ENCODE data around the gene PACSIN1. TPM values are rescaled to one million over a fixed set of nuclear protein-coding genes. Genes with fewer than 3 reads are reported as not detected.

The PACSIN1 gene
- total RNA-seq, 1 donor from 2014 or later: 0.11 TPM

GRCh38 chr6:34509782-34510181 lies 43.9 kb downstream of the PACSIN1 start:
- no peaks in the 10 kb centered on the region for H3K36me3 Mint-ChIP-seq (ENCODE audit: low read depth)
- ATAC-seq (ENCODE audit: low read depth) (no peak), DNase-seq (no peak)
- CTCF ChIA-PET: no interaction called here
- POLR2A ChIA-PET: no interaction called here
- TF ChIP-seq CTCF (IDR thresholded peaks at IDR 0.05): no peak
- H3K27ac Mint-ChIP-seq: no peak overlapping the region
- H3K9me3 Mint-ChIP-seq: peaks cover 11% of the 10 kb centered on the region
- peaks cover 6% of the 10 kb centered on the region for H3K27me3 Mint-ChIP-seq
- H3K4me3 Mint-ChIP-seq: no peak overlapping the region
- intact Hi-C loops (cut with micrococcal nuclease): no loop called here
- no peaks in the 10 kb centered on the region for H3K4me1 Mint-ChIP-seq

- ChIA-PET CTCF (no interaction called here), POLR2A (no interaction called here)
- no peaks in the 10 kb centered on the region for H3K36me3 Mint-ChIP-seq (ENCODE audit: low read depth)
- DNase-seq (no peak), ATAC-seq (ENCODE audit: low read depth) (no peak)
- H3K27me3 Mint-ChIP-seq: peaks cover 6% of the 10 kb centered on the region
- no peak overlapping the region for H3K4me3 Mint-ChIP-seq
- H3K27ac Mint-ChIP-seq: no peak overlapping the region
- H3K4me1 Mint-ChIP-seq: no peaks in the 10 kb centered on the region
- no peak for TF ChIP-seq CTCF (IDR thresholded peaks at IDR 0.05)
- peaks cover 11% of the 10 kb centered on the region for H3K9me3 Mint-ChIP-seq
- intact Hi-C loops (cut with micrococcal nuclease): no loop called here
Observed at GRCh38 chr6:34510299-34510698, 44.4 kb downstream of the PACSIN1 start.

DNA sequence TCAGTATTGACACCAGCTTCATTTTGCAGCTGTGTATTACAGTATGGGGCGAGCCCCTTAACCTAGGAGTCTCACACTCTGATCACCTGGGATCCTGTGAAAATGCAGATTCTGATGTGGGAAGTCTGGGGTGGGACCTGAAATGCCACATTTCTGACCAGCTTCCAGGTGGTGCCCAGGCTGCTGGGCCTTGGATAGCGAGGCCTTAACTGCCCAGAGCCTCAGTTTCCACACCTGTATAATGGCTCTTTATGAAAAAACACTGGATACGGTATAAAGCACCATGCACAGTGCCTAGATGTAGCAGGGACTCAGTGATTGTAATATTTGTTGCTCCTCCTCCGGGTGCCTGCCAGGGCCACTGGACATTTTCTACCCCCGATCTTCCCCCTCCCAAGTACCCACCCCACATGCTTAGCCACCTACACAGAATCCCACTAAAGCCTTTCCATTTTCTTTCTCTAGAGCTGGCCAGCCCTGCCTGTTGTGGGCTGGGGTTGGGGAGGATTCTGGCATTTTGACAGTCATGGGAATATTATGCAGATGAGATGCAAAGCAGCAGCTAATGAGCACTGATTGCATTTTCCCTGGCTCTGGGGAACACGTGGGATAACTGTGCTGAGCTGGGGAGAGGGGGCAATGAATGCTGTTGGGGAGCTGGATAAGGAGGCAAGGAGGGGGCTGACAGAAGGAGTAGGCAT lies 45.5 kb downstream of the PACSIN1 start:
- Mint-ChIP-seq H3K9me3 (peaks cover 11% of the 10 kb centered on the region), H3K27me3 (peaks cover 6% of the 10 kb centered on the region), H3K4me3 (no peak overlapping the region), H3K4me1 (no peaks in the 10 kb centered on the region), H3K36me3 (ENCODE audit: low read depth) (no peaks in the 10 kb centered on the region), H3K27ac (no peak overlapping the region)
- POLR2A ChIA-PET: no interaction called here
- CTCF ChIA-PET: no interaction called here
- TF ChIP-seq CTCF (IDR thresholded peaks at IDR 0.05): no peak
- ATAC-seq (ENCODE audit: low read depth) (no peak), DNase-seq (no peak)
- intact Hi-C loops (cut with micrococcal nuclease): no loop called here

GRCh38 chr6:34511915-34512737 lies 46.2 kb downstream of the PACSIN1 start:
- no peak for TF ChIP-seq CTCF (IDR thresholded peaks at IDR 0.05)
- Mint-ChIP-seq H3K36me3 (ENCODE audit: low read depth) (no peaks in the 10 kb centered on the region), H3K4me3 (no peak overlapping the region), H3K4me1 (no peaks in the 10 kb centered on the region), H3K27me3 (peaks cover 6% of the 10 kb centered on the region), H3K9me3 (peaks cover 11% of the 10 kb centered on the region), H3K27ac (no peak overlapping the region)
- CTCF ChIA-PET: no interaction called here
- ATAC-seq (ENCODE audit: low read depth) (no peak), DNase-seq (no peak)
- POLR2A ChIA-PET: no interaction called here
- intact Hi-C loops (cut with micrococcal nuclease): no loop called here

- no peak for ATAC-seq (ENCODE audit: low read depth)
- H3K36me3 Mint-ChIP-seq (ENCODE audit: low read depth): no peaks in the 10 kb centered on the region
- H3K27me3 Mint-ChIP-seq: peaks cover 6% of the 10 kb centered on the region
- no peak overlapping the region for H3K27ac Mint-ChIP-seq
- POLR2A ChIA-PET: no interaction called here
- intact Hi-C loops (cut with micrococcal nuclease): no loop called here
- H3K4me1 Mint-ChIP-seq: no peaks in the 10 kb centered on the region
- DNase-seq: no peak
- CTCF ChIA-PET: no interaction called here
- H3K9me3 Mint-ChIP-seq: peaks cover 11% of the 10 kb centered on the region
- H3K4me3 Mint-ChIP-seq: no peak overlapping the region
- TF ChIP-seq CTCF (IDR thresholded peaks at IDR 0.05): no peak
Observed at GRCh38 chr6:34512738-34513115, 46.9 kb downstream of the PACSIN1 start.
